ENCODE measurements around the gene CABP1.

CABP1 gene

GRCh38 chr12:120631097-120631496 is 9.3 kb upstream of the CABP1 start:
- no peak for DNase-seq

- no peak for DNase-seq
Measured at GRCh38 chr12:120640861-120641833, 721 bp downstream of the CABP1 start.

DNA sequence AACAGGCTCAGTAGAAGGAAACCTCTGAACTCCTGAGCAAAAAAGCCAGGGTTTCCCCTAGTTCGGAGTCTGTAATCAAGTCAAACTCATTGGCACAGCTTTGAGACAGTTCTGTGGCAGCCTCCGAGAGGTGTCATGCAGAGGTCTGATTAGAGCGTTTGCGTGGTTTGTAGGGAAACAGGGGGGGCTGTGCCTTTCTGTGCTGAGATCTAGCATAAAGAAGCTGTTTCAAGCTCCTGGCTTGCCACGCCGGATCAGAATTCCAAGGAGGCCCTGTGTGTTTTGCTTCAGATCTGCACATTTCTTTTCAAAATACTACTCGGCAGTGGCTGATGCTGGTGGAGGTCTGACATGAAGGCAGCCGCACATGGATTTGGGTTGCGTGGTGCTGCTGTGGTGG is 1.7 kb downstream of the CABP1 start:
- DNase-seq: no peak

GRCh38 chr12:120642826-120643225 is 2.4 kb downstream of the CABP1 start:
- DNase-seq: no peak

DNA sequence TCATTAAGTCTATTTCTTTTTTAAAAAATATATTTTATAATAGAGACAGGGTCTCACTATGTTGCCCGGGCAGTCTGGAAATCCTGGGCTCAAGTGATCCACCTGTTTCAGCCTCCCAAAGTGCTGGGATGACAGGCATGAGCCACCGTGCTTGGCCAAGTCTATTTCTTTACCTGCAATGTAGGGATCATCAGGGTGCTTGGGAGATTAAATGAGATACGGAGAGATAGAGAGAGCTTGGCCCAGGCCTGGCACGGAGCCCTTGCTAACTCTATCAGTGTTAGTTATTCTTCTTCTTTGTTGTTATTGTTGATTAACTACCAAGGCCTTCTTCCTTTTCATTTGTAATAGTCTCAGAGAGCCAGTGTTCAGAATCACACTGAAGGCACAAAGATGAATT is 3.1 kb downstream of the CABP1 start:
- no peak for DNase-seq

- DNase-seq: no peak
Measured at GRCh38 chr12:120646044-120646443, 5.6 kb downstream of the CABP1 start.

DNA sequence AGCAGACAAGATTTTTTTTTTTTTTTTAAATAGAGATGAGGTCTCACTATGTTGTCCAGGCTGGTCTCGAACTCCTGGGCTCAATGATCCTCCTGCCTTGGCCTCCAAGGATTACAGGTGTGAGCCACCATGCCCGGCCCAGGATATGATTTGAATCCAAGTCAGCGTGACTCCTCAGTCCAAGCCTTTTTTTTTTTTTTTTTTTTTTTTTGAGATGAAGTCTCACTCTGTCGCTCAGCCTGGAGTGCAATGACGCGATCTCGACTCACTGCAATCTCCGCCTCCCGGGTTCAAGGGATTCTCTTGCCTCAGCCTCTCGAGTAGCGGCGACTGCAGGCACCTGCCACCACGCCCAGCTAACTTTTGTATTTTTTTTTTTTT is 6.9 kb downstream of the CABP1 start:
- DNase-seq: no peak

- peak in 1 of 2 experiments; percentile 13 for DNase-seq
Measured at GRCh38 chr12:120649442-120650232, 9.2 kb downstream of the CABP1 start.

- DNase-seq: no peak
Measured at GRCh38 chr12:120650233-120650690, 9.8 kb downstream of the CABP1 start.

GRCh38 chr12:120651821-120652220 is 11.4 kb downstream of the CABP1 start:
- no peak for DNase-seq

GRCh38 chr12:120652656-120653435 is 12.4 kb downstream of the CABP1 start:
- DNase-seq: no peak

- DNase-seq: no peak
Measured at GRCh38 chr12:120653611-120654010, 13.2 kb downstream of the CABP1 start.

DNA sequence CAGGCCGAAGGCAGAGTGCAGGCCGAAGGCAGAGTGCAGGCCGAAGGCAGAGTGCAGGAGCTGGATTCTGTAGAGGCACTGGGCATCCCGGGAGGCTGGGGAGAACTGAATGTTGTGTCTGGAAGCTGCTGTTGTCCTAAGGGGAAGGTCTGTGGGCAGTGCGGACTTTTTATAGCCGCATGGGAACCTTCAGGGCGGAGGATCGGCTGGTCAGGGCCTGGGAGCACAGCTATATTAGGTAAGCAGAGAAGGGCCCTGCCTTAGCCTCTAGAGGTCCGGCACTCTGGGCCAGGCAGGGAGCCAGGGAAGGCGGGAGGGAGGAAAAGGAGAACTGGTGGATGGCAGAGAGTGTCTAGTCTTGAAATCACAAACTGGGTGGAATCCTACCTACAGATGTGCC is 14.2 kb downstream of the CABP1 start:
- no peak for DNase-seq

GRCh38 chr12:120656008-120656407 is 15.6 kb downstream of the CABP1 start:
- DNase-seq: no peak

DNA sequence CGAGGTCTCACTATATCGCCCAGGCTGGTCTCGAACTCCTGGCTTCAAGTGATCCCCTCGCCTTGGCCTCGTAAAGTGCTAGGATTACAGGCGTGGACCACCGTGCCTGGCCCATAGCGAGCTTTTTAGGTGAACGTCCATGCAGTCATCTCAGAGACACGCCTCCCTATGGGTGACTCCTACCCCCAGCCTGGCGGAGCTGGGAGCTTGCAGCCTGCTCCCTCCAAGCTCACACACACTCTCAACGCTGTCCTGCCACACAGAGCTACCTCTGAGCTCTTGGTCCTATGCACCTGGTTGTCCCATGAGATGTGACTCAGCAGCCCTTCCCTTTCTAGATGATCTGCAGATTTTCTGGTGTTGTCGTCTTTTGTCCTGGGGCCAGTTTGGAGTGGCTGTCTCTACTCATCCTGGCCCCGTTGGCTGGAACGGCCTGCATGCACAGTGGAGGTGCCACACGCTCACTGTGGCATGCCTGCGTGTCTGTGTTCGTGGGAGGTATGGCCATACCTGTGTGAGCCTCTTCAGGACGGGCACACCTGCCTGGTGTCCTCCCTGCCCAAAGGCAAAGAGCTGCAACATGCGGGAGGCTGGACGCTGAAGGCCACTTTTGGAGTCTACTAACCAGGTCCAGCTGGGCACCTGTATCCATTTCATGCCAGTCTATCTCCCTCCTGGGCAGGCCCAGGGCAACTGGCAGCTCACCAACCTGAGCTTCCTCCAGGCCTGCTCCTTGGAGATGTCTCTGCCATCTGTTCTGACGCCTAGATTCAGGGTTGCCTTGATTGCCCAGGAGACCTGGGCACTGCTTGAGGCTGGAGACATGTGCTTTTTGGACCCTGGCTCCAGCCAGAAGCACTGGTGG is 18.1 kb downstream of the CABP1 start:
- no peak for DNase-seq

GRCh38 chr12:120659151-120659525 is 18.7 kb downstream of the CABP1 start:
- DNase-seq: no peak

DNA sequence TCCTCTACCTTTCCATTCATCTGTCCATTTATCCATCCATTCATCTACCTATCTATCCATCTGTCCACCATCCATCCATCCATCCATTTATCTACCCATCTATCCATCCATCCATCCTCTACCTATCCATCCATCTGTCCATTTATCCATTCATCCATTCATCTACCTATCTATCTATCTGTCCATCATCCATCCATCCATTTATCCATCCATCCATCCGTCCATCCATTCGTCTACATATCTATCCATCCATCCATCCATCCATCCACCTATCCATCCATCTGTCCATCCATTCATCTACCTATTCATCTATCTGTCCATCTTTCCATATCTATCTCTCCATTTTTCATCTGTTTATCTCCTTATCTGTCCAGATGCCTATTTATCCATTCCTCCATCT is 21.0 kb downstream of the CABP1 start:
- no peak for DNase-seq

DNA sequence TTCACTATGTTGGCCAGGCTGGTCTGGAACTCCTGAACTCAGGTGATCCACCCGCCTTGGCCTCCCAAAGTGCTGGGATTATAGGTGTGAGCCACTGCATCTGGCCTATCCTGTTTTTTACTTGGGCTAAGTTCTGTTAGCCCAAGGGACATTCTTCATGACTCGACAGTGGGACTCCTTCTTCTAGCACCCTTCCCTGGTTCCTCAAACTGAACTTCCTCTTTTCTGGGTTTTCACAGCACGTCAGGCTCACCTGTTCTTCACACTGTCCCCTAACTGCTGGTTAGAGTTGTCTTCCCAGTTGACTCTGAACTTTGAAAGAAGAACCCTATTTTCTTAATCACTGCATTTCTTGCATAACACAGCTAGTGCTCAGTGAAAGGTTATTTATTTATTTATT is 22.5 kb downstream of the CABP1 start:
- no peak for DNase-seq

- no peak for DNase-seq
Measured at GRCh38 chr12:120663741-120664140, 23.3 kb downstream of the CABP1 start.

DNA sequence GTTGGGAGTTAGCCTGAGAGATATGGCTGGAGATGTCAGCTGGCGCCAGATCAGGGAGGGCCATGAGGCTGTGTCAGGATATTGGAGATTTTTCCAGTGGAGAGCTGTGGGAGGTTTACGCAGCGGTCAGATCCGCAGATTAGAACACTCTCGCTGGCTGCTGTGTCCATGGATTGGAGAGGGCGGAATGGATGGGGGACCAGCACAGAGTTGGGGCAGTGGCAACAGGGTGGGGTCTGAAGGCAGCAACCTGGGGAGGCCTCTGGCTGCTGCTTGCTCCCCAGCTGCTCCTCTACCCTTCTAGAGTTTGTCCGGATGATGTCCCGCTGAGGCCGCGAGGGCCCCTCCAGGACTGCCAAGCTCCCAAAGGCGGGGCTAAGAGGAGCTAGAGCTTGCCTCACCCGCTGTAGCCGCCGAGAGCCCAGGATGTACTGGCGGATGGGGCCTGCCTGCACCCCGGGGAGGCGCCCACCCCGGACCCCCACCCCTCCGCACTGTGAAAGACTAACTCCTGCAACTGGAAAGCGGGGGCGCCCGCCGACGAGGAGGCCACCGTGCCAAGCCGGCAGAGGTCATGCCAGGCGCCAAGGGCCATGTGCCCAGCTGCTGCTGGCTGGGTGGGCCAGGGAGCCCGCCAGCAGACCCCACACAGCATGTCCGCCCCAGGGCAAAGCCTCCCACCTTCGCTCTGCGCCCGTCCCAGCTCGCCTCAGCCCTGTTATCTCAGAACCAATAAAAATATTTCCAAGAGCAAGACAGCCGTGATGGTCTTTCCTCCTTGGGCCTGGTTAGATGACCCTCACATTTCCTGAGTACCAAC is 26.4 kb downstream of the CABP1 start:
- DNase-seq: no peak

Measured in NCI-H446 (cell line).